Small intestine (tissue), 7 donors: ENCODE measurements around the gene ADGRF4. TPM values are rescaled to one million over a fixed set of nuclear protein-coding genes. Genes with fewer than 3 reads are reported as not detected.

Source experiments
- DNase-seq, 2 donors: peaks; one replicate each; pipeline versions ENCODE4 v3.0.0 to v3.0.0-alpha.2; 2013
- FAIRE-seq: peaks from 2 replicates; lab custom pipeline; 2012; peaks lifted over from hg19 to GRCh38; lab: Jason Lieb, UNC
- H3K27ac ChIP-seq, 3 donors: one replicate each; pipeline ENCODE4 v1.5.1; 2013; ENCODE audit warnings: low read length in 2 of 3, mild to moderate bottlenecking in 2 of 3, control low read depth in 1 of 3, inconsistent platforms in 1 of 3, low read depth in 1 of 3, moderate library complexity in 1 of 3
- H3K27me3 ChIP-seq, 3 donors: one replicate each; pipeline ENCODE4 v1.6.1; 2013; ENCODE audit warnings: low read length in 3 of 3, inconsistent platforms in 1 of 3; ENCODE audit not compliant: control insufficient read depth in 3 of 3, insufficient read depth in 3 of 3
- H3K36me3 ChIP-seq, 3 donors: one replicate each; pipeline ENCODE4 v1.6.1; 2013; ENCODE audit warnings: low read length in 3 of 3, inconsistent platforms in 1 of 3, low read depth in 1 of 3, mild to moderate bottlenecking in 1 of 3, moderate library complexity in 1 of 3; ENCODE audit not compliant: control insufficient read depth in 3 of 3, insufficient read depth in 2 of 3
- H3K4me1 ChIP-seq, 3 donors: one replicate each; pipeline ENCODE4 v1.6.1; 2013; ENCODE audit warnings: low read length in 2 of 3, inconsistent platforms in 1 of 3, low read depth in 1 of 3, mild to moderate bottlenecking in 1 of 3, moderate library complexity in 1 of 3; ENCODE audit not compliant: control insufficient read depth in 3 of 3, insufficient read depth in 2 of 3
- H3K4me3 ChIP-seq, 3 donors: one replicate each; pipeline ENCODE4 v1.5.1; 2013; ENCODE audit warnings: low read length in 3 of 3, control low read depth in 1 of 3, inconsistent platforms in 1 of 3, low read depth in 1 of 3, mild to moderate bottlenecking in 1 of 3, moderate library complexity in 1 of 3
- H3K9me3 ChIP-seq, 2 donors: one replicate each; pipeline ENCODE4 v1.6.1; 2013; ENCODE audit warnings: low read depth in 1 of 2, low read length in 1 of 2; ENCODE audit not compliant: control insufficient read depth in 2 of 2, insufficient read depth in 1 of 2
- WGBS, 3 donors: extraction: QIAGEN DNeasy Blood & Tissue Kit; methylation state at CpG; one replicate each; pipeline ENCODE4 v1.1.7; 2013; 5-methylcytosine and 5-hydroxymethylcytosine counted together
- polyA plus RNA-seq, 4 donors: library from polyadenylated mRNA; stranded (reverse) in 3 of 4; unstranded in 1 of 4; fragments of 200-250 nt in 3 of 4; fragments of 120-200 nt in 1 of 4; gene quantifications; one replicate each; pipeline versions ENCODE4 v1.2.1 to v1.2.3, GENCODE V29; 2013
- donor health status: healthy with polysubstance abuse.
- donor health status: control.
- donor health status: control.
- donor health status: Bipolar disorder and iron deficiency.
- donor health status: healthy.

Gene ADGRF4
- polyA plus RNA-seq, 4 donors = 6.0 TPM; not detected in 3

DNA sequence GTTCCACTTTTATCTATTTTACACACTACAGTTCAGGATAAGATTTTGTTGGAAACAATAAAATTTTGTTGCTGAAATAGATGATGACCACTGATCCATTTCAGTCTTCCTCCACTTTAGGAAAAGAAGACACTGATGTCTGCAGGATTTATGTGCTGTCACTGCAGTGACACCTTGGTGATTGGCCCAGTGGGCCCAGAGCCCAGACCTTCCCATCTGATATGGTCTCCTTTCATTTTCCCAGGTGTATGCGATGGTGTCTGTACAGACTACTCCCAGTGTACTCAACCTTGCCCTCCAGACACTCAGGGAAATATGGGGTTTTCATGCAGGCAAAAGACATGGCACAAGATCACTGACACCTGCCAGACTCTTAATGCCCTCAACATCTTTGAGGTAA lies 19.6 kb upstream of the ADGRF4 start:
- FAIRE-seq = no peak
- Histone ChIP-seq H3K4me3 (no peak overlapping the region), H3K9me3 (no peaks in the 10 kb centered on the region), H3K36me3 (no peaks in the 10 kb centered on the region), H3K27ac (no peak overlapping the region), H3K27me3 (no peaks in the 10 kb centered on the region), H3K4me1 (no peaks in the 10 kb centered on the region)
- no peak for DNase-seq
- WGBS, 3 donors = 53 to 82% (median 68%) methylated on average over 1 of the region's 1 CpG

DNA sequence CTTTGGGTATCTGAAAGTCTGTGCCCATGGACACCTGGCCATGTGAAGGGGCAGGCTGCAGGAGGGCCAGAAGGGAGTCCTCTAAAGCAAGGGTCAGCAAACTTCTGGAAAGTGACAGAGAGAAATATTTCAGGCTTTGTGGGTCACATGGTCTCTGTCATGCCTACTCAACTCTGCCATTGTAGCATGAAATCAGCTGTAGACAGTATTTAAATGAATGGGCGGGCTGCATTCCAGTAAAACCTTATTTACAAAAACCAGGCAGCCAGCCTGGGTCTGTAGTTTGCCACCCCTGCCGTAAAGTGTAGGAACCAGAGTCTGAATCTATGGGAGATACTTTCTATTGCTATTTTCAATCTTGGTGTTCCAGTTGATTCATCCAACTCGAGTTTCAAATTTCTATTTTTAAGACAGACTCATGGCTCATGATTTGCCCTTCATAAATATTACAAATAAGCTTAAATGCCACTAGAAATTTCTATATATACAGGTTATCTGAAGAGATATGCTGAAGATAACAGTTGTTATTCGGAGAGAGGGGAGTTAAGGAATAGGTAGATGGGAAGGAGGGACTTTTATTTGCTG lies 19.0 kb upstream of the ADGRF4 start:
- no peak for FAIRE-seq
- 67 to 78% (median 68%) methylated on average over 4 of the region's 4 CpGs for WGBS, 3 donors
- Histone ChIP-seq H3K9me3 (no peaks in the 10 kb centered on the region), H3K36me3 (no peaks in the 10 kb centered on the region), H3K4me1 (no peaks in the 10 kb centered on the region), H3K4me3 (no peak overlapping the region), H3K27ac (no peak overlapping the region), H3K27me3 (no peaks in the 10 kb centered on the region)
- no peak for DNase-seq

DNA sequence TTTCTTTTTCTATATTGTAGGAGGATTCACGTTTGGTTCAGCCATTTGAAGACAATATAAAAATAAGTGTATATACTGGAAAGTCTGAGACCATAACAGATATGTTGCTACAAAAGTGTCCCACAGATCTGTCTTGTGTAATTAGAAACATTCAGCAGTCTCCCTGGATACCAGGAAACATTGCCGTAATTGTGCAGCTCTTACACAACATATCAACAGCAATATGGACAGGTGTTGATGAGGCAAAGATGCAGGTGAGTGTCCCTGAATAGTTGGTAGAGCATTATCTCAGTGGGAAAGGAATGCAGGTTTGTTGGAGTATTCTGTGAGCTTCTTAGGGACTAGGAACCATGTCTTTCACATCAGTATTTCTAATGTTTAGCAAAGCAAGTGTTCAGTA lies 18.3 kb upstream of the ADGRF4 start:
- H3K4me3 ChIP-seq = no peak overlapping the region
- H3K36me3 ChIP-seq = no peaks in the 10 kb centered on the region
- peak in 1 of 2 donors; percentile 60 for DNase-seq
- no peak overlapping the region for H3K27ac ChIP-seq
- no peaks in the 10 kb centered on the region for H3K4me1 ChIP-seq
- no peaks in the 10 kb centered on the region for H3K9me3 ChIP-seq
- no peak for FAIRE-seq
- no peaks in the 10 kb centered on the region for H3K27me3 ChIP-seq
- WGBS, 3 donors = 36 to 69% (median 49%) methylated on average over 2 of the region's 2 CpGs

DNA sequence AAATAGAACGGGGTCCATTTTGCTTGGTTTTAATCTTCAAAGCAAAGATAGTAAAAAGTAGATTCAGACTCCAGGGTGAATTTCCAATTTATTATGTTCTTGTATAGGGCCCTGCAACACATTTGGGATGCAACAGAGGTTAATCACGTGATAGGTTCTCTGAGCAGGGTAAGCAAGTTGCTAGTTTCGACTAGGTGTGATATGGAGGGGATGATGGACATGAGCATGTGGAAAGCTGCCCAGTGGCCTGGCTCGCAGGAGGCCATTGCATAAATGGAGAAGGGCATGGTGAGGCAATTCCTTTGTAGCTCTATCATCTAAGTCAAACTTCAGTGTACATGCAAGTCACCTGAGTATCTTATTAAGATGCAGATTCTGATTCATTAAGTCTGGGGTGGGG lies 17.7 kb upstream of the ADGRF4 start:
- Histone ChIP-seq H3K4me1 (no peaks in the 10 kb centered on the region), H3K36me3 (no peaks in the 10 kb centered on the region), H3K27me3 (no peaks in the 10 kb centered on the region), H3K27ac (no peak overlapping the region), H3K4me3 (no peak overlapping the region), H3K9me3 (no peaks in the 10 kb centered on the region)
- WGBS, 3 donors = 86 to 94% (median 90%) methylated on average over 4 of the region's 4 CpGs
- DNase-seq = no peak
- no peak for FAIRE-seq

DNA sequence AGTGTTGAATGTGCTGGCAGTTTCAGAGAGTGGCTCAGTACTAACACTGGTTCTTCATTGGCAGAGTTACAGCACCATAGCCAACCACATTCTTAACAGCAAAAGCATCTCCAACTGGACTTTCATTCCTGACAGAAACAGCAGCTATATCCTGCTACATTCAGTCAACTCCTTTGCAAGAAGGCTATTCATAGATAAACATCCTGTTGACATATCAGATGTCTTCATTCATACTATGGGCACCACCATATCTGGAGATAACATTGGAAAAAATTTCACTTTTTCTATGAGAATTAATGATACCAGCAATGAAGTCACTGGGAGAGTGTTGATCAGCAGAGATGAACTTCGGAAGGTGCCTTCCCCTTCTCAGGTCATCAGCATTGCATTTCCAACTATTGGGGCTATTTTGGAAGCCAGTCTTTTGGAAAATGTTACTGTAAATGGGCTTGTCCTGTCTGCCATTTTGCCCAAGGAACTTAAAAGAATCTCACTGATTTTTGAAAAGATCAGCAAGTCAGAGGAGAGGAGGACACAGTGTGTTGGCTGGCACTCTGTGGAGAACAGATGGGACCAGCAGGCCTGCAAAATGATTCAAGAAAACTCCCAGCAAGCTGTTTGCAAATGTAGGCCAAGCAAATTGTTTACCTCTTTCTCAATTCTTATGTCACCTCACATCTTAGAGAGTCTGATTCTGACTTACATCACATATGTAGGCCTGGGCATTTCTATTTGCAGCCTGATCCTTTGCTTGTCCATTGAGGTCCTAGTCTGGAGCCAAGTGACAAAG lies 17.0 kb upstream of the ADGRF4 start:
- no peaks in the 10 kb centered on the region for H3K27me3 ChIP-seq
- no peak overlapping the region for H3K27ac ChIP-seq
- DNase-seq (no peak), FAIRE-seq (no peak)
- WGBS, 3 donors = 86 to 100% (median 91%) methylated on average over 1 of the region's 1 CpG
- no peaks in the 10 kb centered on the region for H3K36me3 ChIP-seq
- H3K4me1 ChIP-seq = no peaks in the 10 kb centered on the region
- no peak overlapping the region for H3K4me3 ChIP-seq
- H3K9me3 ChIP-seq = no peaks in the 10 kb centered on the region

DNA sequence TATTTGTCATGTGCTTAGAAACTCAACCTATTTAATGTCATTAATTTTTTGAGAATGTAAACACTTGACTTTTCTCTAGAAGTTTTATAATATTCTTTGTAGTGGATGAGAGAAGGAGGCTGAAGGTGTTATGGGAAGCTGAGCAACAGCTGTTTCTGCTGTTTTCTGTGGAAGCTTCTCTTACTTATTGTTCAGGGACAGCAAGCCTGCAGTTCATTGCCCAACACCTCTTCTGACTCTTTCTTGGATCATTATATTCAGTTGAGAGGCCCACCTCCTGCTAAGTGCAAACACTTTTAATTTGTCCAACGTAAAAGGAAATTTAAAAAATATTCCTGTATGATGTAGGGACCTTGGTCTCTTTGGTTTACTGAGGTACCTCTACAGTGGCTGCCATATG lies 12.0 kb upstream of the ADGRF4 start:
- Histone ChIP-seq H3K36me3 (no peaks in the 10 kb centered on the region), H3K27me3 (no peaks in the 10 kb centered on the region), H3K4me3 (no peak overlapping the region), H3K4me1 (no peaks in the 10 kb centered on the region), H3K9me3 (no peaks in the 10 kb centered on the region), H3K27ac (no peak overlapping the region)
- DNase-seq (no peak), FAIRE-seq (no peak)
- WGBS, 3 donors = 73 to 81% (median 73%) methylated on average over 1 of the region's 1 CpG

DNA sequence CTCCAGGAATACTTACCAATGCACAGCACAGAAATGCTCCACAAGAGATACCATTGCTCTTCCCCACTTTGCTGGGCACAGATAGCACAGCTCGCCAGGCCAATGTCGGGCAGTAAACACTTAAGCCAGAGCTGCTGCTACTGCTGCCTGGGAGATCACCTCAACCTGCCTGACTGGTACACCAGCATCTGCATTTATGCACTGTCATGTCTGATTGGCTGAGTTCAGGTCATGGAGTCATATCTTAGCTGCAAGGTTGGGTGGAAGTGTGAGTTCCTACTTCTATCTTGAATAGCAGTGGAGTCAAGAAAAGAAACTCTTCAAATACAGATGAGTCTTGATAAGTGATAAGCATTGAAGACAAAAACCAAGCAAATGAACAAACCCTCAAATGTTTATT lies 10.9 kb upstream of the ADGRF4 start:
- DNase-seq (no peak), FAIRE-seq (no peak)
- Histone ChIP-seq H3K27ac (no peak overlapping the region), H3K27me3 (no peaks in the 10 kb centered on the region), H3K4me3 (no peak overlapping the region), H3K4me1 (no peaks in the 10 kb centered on the region), H3K36me3 (no peaks in the 10 kb centered on the region), H3K9me3 (no peaks in the 10 kb centered on the region)
- WGBS, 3 donors = 91 to 95% (median 92%) methylated on average over 2 of the region's 2 CpGs

DNA sequence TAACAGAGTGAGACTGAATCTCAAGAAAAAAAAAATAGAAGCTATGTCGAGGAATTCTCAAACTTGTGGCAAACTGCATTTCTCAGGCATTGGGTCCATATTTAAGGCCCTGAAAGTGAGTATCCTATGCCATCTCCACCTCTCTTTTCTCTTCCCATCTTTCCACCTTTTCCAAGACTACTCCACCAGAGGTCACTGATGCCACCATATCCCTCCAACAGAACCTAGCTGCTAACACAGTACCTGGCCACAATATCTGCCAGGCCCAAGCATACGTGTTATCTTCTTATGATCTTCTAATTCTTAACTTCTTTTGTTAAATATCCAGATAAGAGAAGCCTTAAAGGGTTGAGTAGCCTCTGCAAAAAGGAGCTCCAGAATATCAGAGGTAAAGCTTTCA lies 8.2 kb upstream of the ADGRF4 start:
- whole genome bisulfite sequencing, 3 donors = 77 to 78% (median 78%) methylated on average over 2 of the region's 2 CpGs
- FAIRE-seq (no peak), DNase-seq (no peak)

More for the DNA sequence above, 8.2 kb upstream of the ADGRF4 start:
- Histone ChIP-seq H3K27me3 (no peaks in the 10 kb centered on the region), H3K27ac (no peak overlapping the region), H3K36me3 (no peaks in the 10 kb centered on the region), H3K4me3 (no peak overlapping the region), H3K9me3 (no peaks in the 10 kb centered on the region), H3K4me1 (no peaks in the 10 kb centered on the region)
